ENCODE data around the gene COL15A1. TPM values are rescaled to one million over a fixed set of nuclear protein-coding genes. Genes with fewer than 3 reads are reported as not detected.
A peak's percentile ranks its signal among the peaks of the same experiment; 100 is the strongest.
"Not testable (repeated sequence)": the region's sequence is repeated elsewhere in the genome, so short reads cannot be mapped to it uniquely, and the experiment has no call there.

COL15A1 gene
- total and polyA plus RNA-seq, 4 donors = 21.4 to 94.4 (median 57.3) TPM

DNA sequence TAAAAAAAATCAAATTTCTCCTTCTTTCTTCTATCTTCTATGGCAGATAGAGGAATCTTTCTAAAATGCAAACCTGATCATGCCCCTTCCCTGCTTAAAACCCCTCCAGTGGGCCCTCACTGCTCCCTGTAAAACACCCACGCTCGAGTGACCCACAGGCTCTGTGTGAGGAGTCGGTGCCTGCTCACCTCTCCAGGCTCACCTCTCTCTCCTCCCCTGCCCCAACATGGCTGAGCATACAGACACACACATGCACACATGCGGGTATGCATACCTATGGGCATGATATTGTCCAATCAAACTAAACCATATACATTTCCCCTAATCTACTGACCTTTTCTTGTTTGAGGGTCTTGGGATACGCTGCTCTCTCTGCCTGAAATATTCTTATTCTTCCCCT is 40.8 kb upstream of the COL15A1 start:
- no peaks in the 10 kb centered on the region for H3K9me3 ChIP-seq (ENCODE audit: control insufficient read depth, insufficient read depth, low read length)
- no peak overlapping the region for H3K27ac ChIP-seq (ENCODE audit: low read depth, low read length)
- no peak for DNase-seq (ENCODE audit: low read depth in 4 of 6, low spot score in 6 of 6)
- no peaks in the 10 kb centered on the region for H3K27me3 ChIP-seq (ENCODE audit: control insufficient read depth, insufficient read depth, low read length)
- no peaks in the 10 kb centered on the region for H3K36me3 ChIP-seq (ENCODE audit: control insufficient read depth, insufficient read depth, low read length)
- peaks cover 5% of the 10 kb centered on the region for H3K4me1 ChIP-seq (ENCODE audit: control insufficient read depth, insufficient read depth, low read length)
- no peak overlapping the region for H3K4me3 ChIP-seq (ENCODE audit: low read depth, low read length)
- WGBS (ENCODE audit: insufficient coverage) = 97% methylated on average over 4 of the region's 5 CpGs

GRCh38 chr9:98903961-98904411 is 39.7 kb upstream of the COL15A1 start:
- H3K27me3 ChIP-seq (ENCODE audit: control insufficient read depth, insufficient read depth, low read length) = no peaks in the 10 kb centered on the region
- H3K4me3 ChIP-seq (ENCODE audit: low read depth, low read length) = no peak overlapping the region
- H3K36me3 ChIP-seq (ENCODE audit: control insufficient read depth, insufficient read depth, low read length) = no peaks in the 10 kb centered on the region
- WGBS (ENCODE audit: insufficient coverage) = 86% methylated on average over 7 of the region's 8 CpGs
- H3K27ac ChIP-seq (ENCODE audit: low read depth, low read length) = no peak overlapping the region
- no peaks in the 10 kb centered on the region for H3K9me3 ChIP-seq (ENCODE audit: control insufficient read depth, insufficient read depth, low read length)
- no peak for DNase-seq (ENCODE audit: low read depth in 4 of 6, low spot score in 6 of 6)
- peaks cover 13% of the 10 kb centered on the region for H3K4me1 ChIP-seq (ENCODE audit: control insufficient read depth, insufficient read depth, low read length)

- no peak overlapping the region for H3K27ac ChIP-seq (ENCODE audit: low read depth, low read length)
- peaks cover 13% of the 10 kb centered on the region for H3K4me1 ChIP-seq (ENCODE audit: control insufficient read depth, insufficient read depth, low read length)
- no peak for DNase-seq (ENCODE audit: low read depth in 4 of 6, low spot score in 6 of 6)
- H3K9me3 ChIP-seq (ENCODE audit: control insufficient read depth, insufficient read depth, low read length) = no peaks in the 10 kb centered on the region
- no peak overlapping the region for H3K4me3 ChIP-seq (ENCODE audit: low read depth, low read length)
- H3K27me3 ChIP-seq (ENCODE audit: control insufficient read depth, insufficient read depth, low read length) = no peaks in the 10 kb centered on the region
- WGBS (ENCODE audit: insufficient coverage) = 70% methylated on average over 4 of the region's 4 CpGs
- H3K36me3 ChIP-seq (ENCODE audit: control insufficient read depth, insufficient read depth, low read length) = no peaks in the 10 kb centered on the region
Measured at GRCh38 chr9:98905015-98905414, 38.7 kb upstream of the COL15A1 start.

- no peaks in the 10 kb centered on the region for H3K36me3 ChIP-seq (ENCODE audit: control insufficient read depth, insufficient read depth, low read length)
- no peak overlapping the region for H3K27ac ChIP-seq (ENCODE audit: low read depth, low read length)
- no peak for DNase-seq (ENCODE audit: low read depth in 4 of 6, low spot score in 6 of 6)
- no peak overlapping the region for H3K4me3 ChIP-seq (ENCODE audit: low read depth, low read length)
- no peaks in the 10 kb centered on the region for H3K9me3 ChIP-seq (ENCODE audit: control insufficient read depth, insufficient read depth, low read length)
- WGBS (ENCODE audit: insufficient coverage) = 61% methylated on average over 6 of the region's 8 CpGs
- peaks cover 13% of the 10 kb centered on the region for H3K4me1 ChIP-seq (ENCODE audit: control insufficient read depth, insufficient read depth, low read length)
- no peaks in the 10 kb centered on the region for H3K27me3 ChIP-seq (ENCODE audit: control insufficient read depth, insufficient read depth, low read length)
Measured at GRCh38 chr9:98906273-98907040, 37.2 kb upstream of the COL15A1 start.

- WGBS (ENCODE audit: insufficient coverage) = no CpG with 5 or more reads among the region's 4 CpGs
- H3K27ac ChIP-seq (ENCODE audit: low read depth, low read length) = no peak overlapping the region
- DNase-seq (ENCODE audit: low read depth in 4 of 6, low spot score in 6 of 6) = no peak
- no peaks in the 10 kb centered on the region for H3K9me3 ChIP-seq (ENCODE audit: control insufficient read depth, insufficient read depth, low read length)
- H3K36me3 ChIP-seq (ENCODE audit: control insufficient read depth, insufficient read depth, low read length) = no peaks in the 10 kb centered on the region
- peaks cover 13% of the 10 kb centered on the region for H3K4me1 ChIP-seq (ENCODE audit: control insufficient read depth, insufficient read depth, low read length)
- no peaks in the 10 kb centered on the region for H3K27me3 ChIP-seq (ENCODE audit: control insufficient read depth, insufficient read depth, low read length)
- H3K4me3 ChIP-seq (ENCODE audit: low read depth, low read length) = no peak overlapping the region
Measured at GRCh38 chr9:98907055-98907454, 36.7 kb upstream of the COL15A1 start.

DNA sequence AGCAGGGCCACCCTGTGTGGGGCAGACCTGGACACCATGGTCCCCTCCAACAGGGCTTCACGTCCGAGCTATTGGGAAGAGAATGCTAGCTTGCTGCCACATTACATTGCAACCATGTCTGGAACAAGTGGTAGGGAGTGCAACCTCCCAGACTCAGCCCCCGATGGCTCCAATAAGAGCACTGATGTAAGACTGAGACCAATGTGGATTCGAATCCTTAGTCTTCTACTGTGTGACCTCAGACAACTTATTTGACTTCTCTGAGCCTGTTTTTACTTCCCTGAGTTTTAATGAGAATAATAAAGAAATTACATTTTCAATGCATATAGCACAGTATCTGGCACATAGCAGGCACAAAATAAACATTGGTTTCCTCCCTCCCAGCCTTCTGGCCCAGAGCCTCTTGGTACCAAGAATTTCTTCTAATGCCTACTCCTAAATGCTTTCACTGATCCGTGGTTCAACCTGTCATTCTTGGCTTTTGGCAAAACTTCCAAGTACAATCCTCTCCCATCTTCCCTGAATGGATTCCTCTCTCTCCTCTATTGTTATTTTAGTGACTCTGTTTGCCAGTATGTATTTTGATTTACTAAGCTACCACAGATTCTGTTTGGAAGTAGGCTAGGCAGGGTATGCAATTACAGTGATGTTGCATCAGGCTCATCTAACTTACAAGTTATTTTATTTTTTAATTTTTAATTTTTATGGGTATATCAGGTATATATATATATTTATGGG is 34.6 kb upstream of the COL15A1 start:
- Histone ChIP-seq H3K36me3 (ENCODE audit: control insufficient read depth, insufficient read depth, low read length) (no peaks in the 10 kb centered on the region), H3K9me3 (ENCODE audit: control insufficient read depth, insufficient read depth, low read length) (no peaks in the 10 kb centered on the region), H3K27ac (ENCODE audit: low read depth, low read length) (peak overlapping the region; percentile 47), H3K4me3 (ENCODE audit: low read depth, low read length) (no peak overlapping the region), H3K4me1 (ENCODE audit: control insufficient read depth, insufficient read depth, low read length) (peaks cover 13% of the 10 kb centered on the region), H3K27me3 (ENCODE audit: control insufficient read depth, insufficient read depth, low read length) (no peaks in the 10 kb centered on the region)
- DNase-seq (ENCODE audit: low read depth in 4 of 6, low spot score in 6 of 6) = no peak
- WGBS (ENCODE audit: insufficient coverage) = 58% methylated on average over 2 of the region's 5 CpGs

GRCh38 chr9:98909935-98910334 is 33.8 kb upstream of the COL15A1 start:
- no peaks in the 10 kb centered on the region for H3K36me3 ChIP-seq (ENCODE audit: control insufficient read depth, insufficient read depth, low read length)
- no peak overlapping the region for H3K4me3 ChIP-seq (ENCODE audit: low read depth, low read length)
- H3K27me3 ChIP-seq (ENCODE audit: control insufficient read depth, insufficient read depth, low read length) = no peaks in the 10 kb centered on the region
- DNase-seq (ENCODE audit: low read depth in 4 of 6, low spot score in 6 of 6) = no peak
- H3K4me1 ChIP-seq (ENCODE audit: control insufficient read depth, insufficient read depth, low read length) = peaks cover 13% of the 10 kb centered on the region
- no peaks in the 10 kb centered on the region for H3K9me3 ChIP-seq (ENCODE audit: control insufficient read depth, insufficient read depth, low read length)
- WGBS (ENCODE audit: insufficient coverage) = no CpG with 5 or more reads among the region's 1 CpG
- H3K27ac ChIP-seq (ENCODE audit: low read depth, low read length) = no peak overlapping the region

DNA sequence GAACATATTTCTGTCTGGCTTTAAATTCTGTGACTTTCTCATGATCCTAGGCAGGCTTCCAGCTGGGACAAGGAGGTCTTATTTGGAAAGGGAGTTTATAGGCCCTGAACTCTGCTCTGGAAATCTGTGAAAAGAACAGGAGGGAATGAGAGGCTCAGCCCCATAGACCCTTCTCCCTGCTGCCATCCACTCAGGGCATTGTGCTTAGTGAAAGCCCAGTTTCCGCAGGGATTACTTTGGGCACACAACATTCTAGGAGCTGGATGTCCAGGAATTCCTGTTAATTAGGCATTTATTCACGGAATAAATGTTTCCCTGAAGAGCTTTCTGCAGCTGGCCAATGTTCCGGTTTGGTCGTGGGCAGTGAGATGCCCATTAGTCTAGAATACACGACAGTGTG is 32.7 kb upstream of the COL15A1 start:
- Histone ChIP-seq H3K36me3 (ENCODE audit: control insufficient read depth, insufficient read depth, low read length) (no peaks in the 10 kb centered on the region), H3K4me3 (ENCODE audit: low read depth, low read length) (no peak overlapping the region), H3K9me3 (ENCODE audit: control insufficient read depth, insufficient read depth, low read length) (no peaks in the 10 kb centered on the region), H3K27me3 (ENCODE audit: control insufficient read depth, insufficient read depth, low read length) (no peaks in the 10 kb centered on the region), H3K27ac (ENCODE audit: low read depth, low read length) (no peak overlapping the region), H3K4me1 (ENCODE audit: control insufficient read depth, insufficient read depth, low read length) (peaks cover 13% of the 10 kb centered on the region)
- no peak for DNase-seq (ENCODE audit: low read depth in 4 of 6, low spot score in 6 of 6)
- WGBS (ENCODE audit: insufficient coverage) = 54% methylated on average over 4 of the region's 5 CpGs

DNA sequence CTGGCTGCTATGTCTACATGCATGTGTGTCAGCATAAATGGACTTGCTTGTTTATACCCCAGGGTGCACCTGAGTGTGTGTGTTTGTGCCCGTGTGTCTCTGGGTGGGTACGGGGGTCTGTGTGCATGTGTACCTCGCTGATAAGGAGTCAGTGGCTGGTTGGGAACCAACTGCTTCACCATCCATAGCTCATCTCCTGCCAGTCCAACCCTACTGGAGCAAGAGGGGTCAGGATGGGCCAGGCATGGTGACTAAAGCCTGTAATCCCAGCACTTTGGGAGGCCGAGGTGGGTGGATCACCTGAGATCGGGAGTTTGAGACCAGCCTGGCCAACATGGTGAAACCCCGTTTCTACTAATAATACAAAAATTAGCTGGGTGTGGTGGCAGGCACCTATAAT is 32.0 kb upstream of the COL15A1 start:
- peaks cover 15% of the 10 kb centered on the region for H3K4me1 ChIP-seq (ENCODE audit: control insufficient read depth, insufficient read depth, low read length)
- not testable (repeated sequence) for H3K36me3 ChIP-seq (ENCODE audit: control insufficient read depth, insufficient read depth, low read length); DNase-seq (ENCODE audit: low read depth in 4 of 6, low spot score in 6 of 6); H3K4me3 ChIP-seq (ENCODE audit: low read depth, low read length); H3K27ac ChIP-seq (ENCODE audit: low read depth, low read length); H3K27me3 ChIP-seq (ENCODE audit: control insufficient read depth, insufficient read depth, low read length); H3K9me3 ChIP-seq (ENCODE audit: control insufficient read depth, insufficient read depth, low read length)
- no CpG with 5 or more reads among the region's 6 CpGs for whole genome bisulfite sequencing (ENCODE audit: insufficient coverage)

GRCh38 chr9:98912450-98912849 is 31.3 kb upstream of the COL15A1 start:
- Histone ChIP-seq H3K4me1 (ENCODE audit: control insufficient read depth, insufficient read depth, low read length) (peaks cover 15% of the 10 kb centered on the region), H3K27ac (ENCODE audit: low read depth, low read length) (no peak overlapping the region), H3K36me3 (ENCODE audit: control insufficient read depth, insufficient read depth, low read length) (no peaks in the 10 kb centered on the region), H3K4me3 (ENCODE audit: low read depth, low read length) (no peak overlapping the region), H3K9me3 (ENCODE audit: control insufficient read depth, insufficient read depth, low read length) (no peaks in the 10 kb centered on the region), H3K27me3 (ENCODE audit: control insufficient read depth, insufficient read depth, low read length) (no peaks in the 10 kb centered on the region)
- 90% methylated on average over 2 of the region's 2 CpGs for WGBS (ENCODE audit: insufficient coverage)
- no peak for DNase-seq (ENCODE audit: low read depth in 4 of 6, low spot score in 6 of 6)
